Natural killer cell (primary cell): ENCODE data around the gene PCDHA7. TPM values are rescaled to one million over a fixed set of nuclear protein-coding genes. Genes with fewer than 3 reads are reported as not detected.
"Not testable (repeated sequence)": the region's sequence is repeated elsewhere in the genome, so short reads cannot be mapped to it uniquely, and the experiment has no call there.

Experiments used
- ATAC-seq, 3 donors: fragments of 150-1000 bp in 2 of 3; fragments of 200-7000 bp in 1 of 3; cut with Tn5 transposase; 1 replicate in 1 of 3; 2 replicates in 2 of 3; pipeline ENCODE4 v1.10.0; 2021; ENCODE audit warnings: mild to moderate bottlenecking in 2 of 3, moderate library complexity in 2 of 3
- DNase-seq, 2 donors: peaks; one replicate each; pipeline versions ENCODE4 v3.0.0 to v3.0.0-alpha.2; 2013 to 2021; ENCODE audit warnings: mixed read lengths in 1 of 2
- H3K27ac ChIP-seq: one replicate; pipeline ENCODE4 v1.5.1; 2013; ENCODE audit warnings: mild to moderate bottlenecking, low read length
- H3K27me3 ChIP-seq: one replicate; pipeline ENCODE4 v1.6.1; 2013; ENCODE audit warnings: low read length; ENCODE audit not compliant: control insufficient read depth, insufficient read depth
- H3K36me3 ChIP-seq: one replicate; pipeline ENCODE4 v1.6.1; 2013; ENCODE audit warnings: low read length; ENCODE audit not compliant: control insufficient read depth, insufficient read depth
- H3K4me1 ChIP-seq: one replicate; pipeline ENCODE4 v1.6.1; 2013; ENCODE audit warnings: low read length; ENCODE audit not compliant: control insufficient read depth, insufficient read depth
- H3K4me3 ChIP-seq: one replicate; pipeline ENCODE4 v1.5.1; 2013; ENCODE audit warnings: low read length
- H3K9me3 ChIP-seq: one replicate; pipeline ENCODE4 v1.6.1; 2013; ENCODE audit warnings: low read length; ENCODE audit not compliant: control insufficient read depth, insufficient read depth
- H3K27ac Mint-ChIP-seq, 2 donors: one replicate each; pipeline ENCODE4 v1.8.0; 2022; ENCODE audit warnings: mild to moderate bottlenecking in 2 of 2, mixed read lengths in 2 of 2, moderate library complexity in 1 of 2
- H3K27me3 Mint-ChIP-seq, 2 donors: one replicate each; pipeline ENCODE4 v1.8.0; 2022; ENCODE audit warnings: low read depth in 2 of 2, mixed read lengths in 2 of 2
- H3K36me3 Mint-ChIP-seq: one replicate; pipeline ENCODE4 v1.8.0; 2022; ENCODE audit warnings: mixed read lengths
- H3K4me1 Mint-ChIP-seq, 2 donors: one replicate each; pipeline ENCODE4 v1.8.0; 2022; ENCODE audit warnings: mixed read lengths in 2 of 2
- H3K4me3 Mint-ChIP-seq: one replicate; pipeline ENCODE4 v1.8.0; 2022; ENCODE audit warnings: mild to moderate bottlenecking, moderate library complexity, mixed read lengths
- H3K9me3 Mint-ChIP-seq, 2 donors: one replicate each; pipeline ENCODE4 v1.8.0; 2022; ENCODE audit warnings: mixed read lengths in 2 of 2
- WGBS: methylation state at CpG from one replicate; pipeline ENCODE4 v1.1.7; 2013; ENCODE audit warnings: missing lambda C conversion rate; ENCODE audit not compliant: insufficient coverage; 5-methylcytosine and 5-hydroxymethylcytosine counted together
- intact Hi-C: fragments of 100-400 bp; cut with micrococcal nuclease; formaldehyde crosslinking; loops from one replicate; pipeline ENCODE4 v1.14.2; 2022
- total RNA-seq, 4 donors: library from RNA; stranded (reverse); fragments of 120-200 nt in 1 of 4; gene quantifications; one replicate each; pipeline versions ENCODE4 v1.2.3 to v1.2.4, GENCODE V29; 2013 to 2022
- TF ChIP-seq, protein P1 (sequence below): fragments of 200-600 bp; IDR thresholded peaks from one replicate; pipeline ENCODE4 v1.8.0; 2022; ENCODE audit warnings: antibody characterized with exemption

PCDHA7 gene
- total RNA-seq, 3 donors from 2014 or later (not counting 1 experiment from before 2014, with no cell fraction given), result not detected

DNA sequence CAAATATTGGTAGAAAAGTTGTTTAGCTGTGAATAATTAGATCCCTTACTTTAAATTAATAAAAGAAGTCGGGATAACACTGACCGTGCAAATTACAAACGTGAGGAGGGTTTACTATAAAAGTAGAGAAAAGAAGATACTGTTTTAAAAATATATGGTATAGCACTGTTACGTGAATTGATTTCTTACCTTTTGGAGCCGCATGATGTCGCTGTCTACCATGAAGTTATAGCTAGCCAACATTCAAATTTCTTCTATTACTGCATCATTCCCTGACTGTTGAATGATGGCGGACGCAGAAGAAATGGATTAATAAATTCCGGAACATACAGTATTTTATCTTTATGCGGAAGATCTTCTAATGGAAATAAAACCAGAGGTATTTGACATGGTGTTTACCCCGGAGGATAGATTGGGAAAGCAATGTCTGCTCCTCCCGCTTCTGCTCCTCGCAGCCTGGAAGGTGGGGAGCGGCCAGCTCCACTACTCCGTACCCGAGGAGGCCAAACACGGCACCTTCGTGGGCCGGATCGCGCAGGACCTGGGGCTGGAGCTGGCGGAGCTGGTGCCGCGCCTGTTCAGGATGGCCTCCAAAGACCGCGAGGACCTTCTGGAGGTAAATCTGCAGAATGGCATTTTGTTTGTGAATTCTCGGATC, 6.2 kb upstream of the PCDHA7 start, which contains the start of gene PCDHA6:
TSS of gene PCDHA6 (plus strand) at position 257 of the 658 bp plus-strand sequence. CDS start at position 389, 132 bp downstream.
- H3K9me3 Mint-ChIP-seq, result peaks cover 5 to 16% of the 10 kb centered on the region in 2 donors
- no peak within 1 kb of the TSS for H3K4me3 Mint-ChIP-seq

DNA sequence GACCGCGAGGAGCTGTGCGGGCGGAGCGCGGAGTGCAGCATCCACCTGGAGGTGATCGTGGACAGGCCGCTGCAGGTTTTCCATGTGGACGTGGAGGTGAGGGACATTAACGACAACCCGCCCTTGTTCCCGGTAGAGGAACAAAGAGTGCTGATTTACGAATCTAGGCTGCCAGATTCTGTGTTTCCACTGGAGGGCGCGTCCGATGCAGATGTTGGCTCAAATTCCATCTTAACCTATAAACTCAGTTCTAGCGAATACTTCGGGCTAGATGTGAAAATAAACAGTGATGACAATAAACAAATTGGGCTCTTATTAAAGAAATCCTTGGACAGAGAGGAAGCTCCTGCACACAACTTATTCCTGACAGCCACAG, 5.7 kb upstream of the PCDHA7 start:
- no peak overlapping the region for H3K27ac ChIP-seq
- H3K9me3 ChIP-seq, result peaks cover 16% of the 10 kb centered on the region
- H3K27ac Mint-ChIP-seq, result no peak overlapping the region
- no peaks in the 10 kb centered on the region for H3K36me3 ChIP-seq
- peaks cover 17% of the 10 kb centered on the region for H3K27me3 ChIP-seq
- intact Hi-C loops, result no loop called here
- no peak overlapping the region for H3K4me3 ChIP-seq
- H3K4me1 ChIP-seq, result no peaks in the 10 kb centered on the region
- no peak overlapping the region for H3K4me3 Mint-ChIP-seq
- H3K4me1 Mint-ChIP-seq, result no peaks in the 10 kb centered on the region
- peaks cover 18 to 27% of the 10 kb centered on the region in 2 donors for H3K27me3 Mint-ChIP-seq
- TF ChIP-seq, protein P1, sequence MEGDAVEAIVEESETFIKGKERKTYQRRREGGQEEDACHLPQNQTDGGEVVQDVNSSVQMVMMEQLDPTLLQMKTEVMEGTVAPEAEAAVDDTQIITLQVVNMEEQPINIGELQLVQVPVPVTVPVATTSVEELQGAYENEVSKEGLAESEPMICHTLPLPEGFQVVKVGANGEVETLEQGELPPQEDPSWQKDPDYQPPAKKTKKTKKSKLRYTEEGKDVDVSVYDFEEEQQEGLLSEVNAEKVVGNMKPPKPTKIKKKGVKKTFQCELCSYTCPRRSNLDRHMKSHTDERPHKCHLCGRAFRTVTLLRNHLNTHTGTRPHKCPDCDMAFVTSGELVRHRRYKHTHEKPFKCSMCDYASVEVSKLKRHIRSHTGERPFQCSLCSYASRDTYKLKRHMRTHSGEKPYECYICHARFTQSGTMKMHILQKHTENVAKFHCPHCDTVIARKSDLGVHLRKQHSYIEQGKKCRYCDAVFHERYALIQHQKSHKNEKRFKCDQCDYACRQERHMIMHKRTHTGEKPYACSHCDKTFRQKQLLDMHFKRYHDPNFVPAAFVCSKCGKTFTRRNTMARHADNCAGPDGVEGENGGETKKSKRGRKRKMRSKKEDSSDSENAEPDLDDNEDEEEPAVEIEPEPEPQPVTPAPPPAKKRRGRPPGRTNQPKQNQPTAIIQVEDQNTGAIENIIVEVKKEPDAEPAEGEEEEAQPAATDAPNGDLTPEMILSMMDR, result no peak
- peaks cover 8 to 18% of the 10 kb centered on the region in 2 donors for H3K9me3 Mint-ChIP-seq
- peaks cover 15% of the 10 kb centered on the region for H3K36me3 Mint-ChIP-seq
- DNase-seq (no peak), ATAC-seq (no peak)
- 27% methylated on average over 13 of the region's 18 CpGs for WGBS

More for the DNA sequence above, 6.2 kb upstream of the PCDHA7 start, which contains the start of gene PCDHA6:
- Histone ChIP-seq H3K4me3 (no peak within 1 kb of the TSS), H3K9me3 (peaks cover 19% of the 10 kb centered on the region), H3K36me3 (no peaks in the 10 kb centered on the region), H3K4me1 (no peaks in the 10 kb centered on the region), H3K27ac (no peak within 1 kb of the TSS), H3K27me3 (peaks cover 14% of the 10 kb centered on the region)
- Mint-ChIP-seq H3K27me3 (peaks cover 16 to 23% of the 10 kb centered on the region in 2 donors), H3K36me3 (peaks cover 13% of the 10 kb centered on the region), H3K4me1 (no peaks in the 10 kb centered on the region), H3K27ac (no peak within 1 kb of the TSS)
- ATAC-seq (no peak), DNase-seq (no peak)
- intact Hi-C loops, result no loop called here
- TF ChIP-seq, protein P1, result no peak
- 33% methylated on average over 23 of the region's 27 CpGs for WGBS

DNA sequence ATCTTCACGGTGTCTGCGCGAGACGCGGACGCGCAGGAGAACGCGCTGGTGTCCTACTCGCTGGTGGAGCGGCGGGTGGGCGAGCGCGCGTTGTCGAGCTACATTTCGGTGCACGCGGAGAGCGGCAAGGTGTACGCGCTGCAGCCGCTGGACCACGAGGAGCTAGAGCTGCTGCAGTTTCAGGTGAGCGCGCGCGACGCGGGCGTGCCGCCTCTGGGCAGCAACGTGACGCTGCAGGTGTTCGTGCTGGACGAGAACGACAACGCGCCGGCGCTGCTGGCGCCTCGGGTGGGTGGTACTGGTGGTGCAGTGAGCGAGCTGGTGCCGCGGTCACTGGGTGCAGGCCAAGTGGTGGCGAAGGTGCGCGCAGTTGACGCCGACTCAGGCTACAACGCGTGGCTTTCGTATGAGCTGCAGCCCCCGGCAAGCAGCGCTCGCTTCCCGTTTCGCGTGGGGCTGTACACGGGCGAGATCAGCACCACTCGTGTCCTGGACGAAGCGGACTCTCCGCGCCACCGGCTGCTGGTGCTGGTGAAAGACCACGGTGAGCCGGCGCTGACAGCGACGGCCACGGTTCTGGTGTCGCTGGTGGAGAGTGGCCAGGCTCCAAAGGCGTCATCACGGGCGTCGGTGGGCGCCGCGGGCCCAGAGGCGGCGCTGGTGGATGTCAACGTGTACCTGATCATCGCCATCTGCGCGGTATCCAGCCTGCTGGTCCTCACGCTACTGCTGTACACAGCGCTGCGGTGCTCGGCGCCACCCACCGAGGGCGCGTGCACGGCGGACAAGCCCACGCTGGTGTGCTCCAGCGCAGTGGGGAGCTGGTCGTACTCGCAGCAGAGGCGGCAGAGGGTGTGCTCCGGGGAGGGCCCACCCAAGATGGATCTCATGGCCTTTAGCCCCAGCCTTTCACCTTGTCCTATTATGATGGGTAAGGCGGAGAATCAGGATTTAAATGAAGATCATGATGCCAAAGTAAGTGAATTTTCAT, 4.3 kb upstream of the PCDHA7 start:
- H3K9me3 ChIP-seq, H3K27ac ChIP-seq, H3K4me3 ChIP-seq, H3K4me1 Mint-ChIP-seq, H3K36me3 ChIP-seq, DNase-seq, intact Hi-C loops, ATAC-seq, H3K4me1 ChIP-seq, H3K4me3 Mint-ChIP-seq, H3K27ac Mint-ChIP-seq: not testable (repeated sequence)
- Mint-ChIP-seq H3K36me3 (peaks cover 15% of the 10 kb centered on the region), H3K27me3 (peaks cover 22 to 27% of the 10 kb centered on the region in 2 donors), H3K9me3 (peaks cover 9 to 21% of the 10 kb centered on the region in 2 donors)
- 57% methylated on average over 106 of the region's 106 CpGs for WGBS
- peaks cover 15% of the 10 kb centered on the region for H3K27me3 ChIP-seq

DNA sequence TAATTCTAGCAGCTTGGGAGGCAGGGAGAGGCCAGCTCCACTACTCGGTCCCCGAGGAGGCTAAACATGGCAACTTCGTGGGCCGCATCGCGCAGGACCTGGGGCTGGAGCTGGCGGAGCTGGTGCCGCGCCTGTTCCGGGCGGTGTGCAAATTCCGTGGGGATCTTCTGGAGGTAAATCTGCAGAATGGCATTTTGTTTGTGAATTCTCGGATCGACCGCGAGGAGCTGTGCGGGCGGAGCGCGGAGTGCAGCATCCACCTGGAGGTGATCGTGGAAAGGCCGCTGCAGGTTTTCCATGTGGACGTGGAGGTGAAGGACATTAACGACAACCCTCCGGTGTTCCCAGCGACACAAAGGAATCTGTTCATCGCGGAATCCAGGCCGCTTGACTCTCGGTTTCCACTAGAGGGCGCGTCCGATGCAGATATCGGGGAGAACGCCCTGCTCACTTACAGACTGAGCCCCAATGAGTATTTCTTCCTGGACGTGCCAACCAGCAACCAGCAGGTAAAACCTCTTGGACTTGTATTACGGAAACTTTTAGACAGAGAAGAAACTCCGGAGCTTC, 455 bp downstream of the PCDHA7 start:
- ATAC-seq, H3K27ac ChIP-seq, DNase-seq, H3K27ac Mint-ChIP-seq, H3K4me3 Mint-ChIP-seq, H3K36me3 Mint-ChIP-seq, H3K9me3 ChIP-seq, H3K36me3 ChIP-seq, H3K4me1 Mint-ChIP-seq, H3K4me1 ChIP-seq, intact Hi-C loops, H3K4me3 ChIP-seq: not testable (repeated sequence)
- Mint-ChIP-seq H3K9me3 (peaks cover 8 to 15% of the 10 kb centered on the region in 2 donors), H3K27me3 (peaks cover 11 to 12% of the 10 kb centered on the region in 2 donors)
- H3K27me3 ChIP-seq, result peaks cover 11% of the 10 kb centered on the region
- WGBS, result 37% methylated on average over 27 of the region's 38 CpGs
